Adrenal gland (tissue), 5 donors: Measurements from ENCODE around the gene ANAPC2.

Source experiments
- POLR2A ChIP-seq, 2 donors: fragments of 450-650 bp; IDR thresholded peaks; one replicate each; pipeline ENCODE4 v1.6.1; 2017; ENCODE audit warnings: antibody characterized with exemption in 2 of 2, mild to moderate bottlenecking in 2 of 2, moderate library complexity in 1 of 2
- TF ChIP-seq, protein P1 (sequence below), 6 experiments: fragments of 450-650 bp in 4 of 6; fragments of 200-600 bp in 2 of 6; sonication (generic) in 1 of 6; IDR thresholded peaks; 1 replicate in 5 of 6; 2 replicates in 1 of 6; pipeline versions ENCODE4 v1.5.1 to v1.8.0; 2016 to 2021; ENCODE audit warnings: antibody characterized with exemption in 6 of 6, mild to moderate bottlenecking in 2 of 6, moderate library complexity in 1 of 6
- donor health status: DM: no; HTN: no; CAD: no.

DNA sequence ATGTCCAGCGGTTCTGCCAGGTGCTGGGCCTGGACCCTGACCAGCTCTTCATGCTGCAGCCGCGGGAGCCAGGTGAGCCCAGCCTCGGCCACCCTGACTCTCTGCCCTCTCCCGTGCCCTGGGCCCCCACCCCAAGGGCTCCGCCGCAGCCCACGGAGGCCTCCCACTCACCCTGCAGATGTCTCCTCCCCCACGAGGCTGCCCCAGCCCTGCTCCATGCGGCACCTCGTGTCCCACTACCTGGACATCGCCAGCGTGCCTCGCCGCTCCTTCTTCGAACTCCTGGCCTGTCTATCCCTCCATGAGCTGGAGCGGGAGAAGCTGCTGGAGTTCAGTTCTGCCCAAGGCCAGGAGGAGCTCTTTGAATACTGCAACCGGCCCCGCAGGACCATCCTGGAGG, 26.3 kb upstream of the ANAPC2 start:
- no peak for TF ChIP-seq POLR2A (IDR thresholded peaks at IDR 0.05)
- TF ChIP-seq, protein P1, sequence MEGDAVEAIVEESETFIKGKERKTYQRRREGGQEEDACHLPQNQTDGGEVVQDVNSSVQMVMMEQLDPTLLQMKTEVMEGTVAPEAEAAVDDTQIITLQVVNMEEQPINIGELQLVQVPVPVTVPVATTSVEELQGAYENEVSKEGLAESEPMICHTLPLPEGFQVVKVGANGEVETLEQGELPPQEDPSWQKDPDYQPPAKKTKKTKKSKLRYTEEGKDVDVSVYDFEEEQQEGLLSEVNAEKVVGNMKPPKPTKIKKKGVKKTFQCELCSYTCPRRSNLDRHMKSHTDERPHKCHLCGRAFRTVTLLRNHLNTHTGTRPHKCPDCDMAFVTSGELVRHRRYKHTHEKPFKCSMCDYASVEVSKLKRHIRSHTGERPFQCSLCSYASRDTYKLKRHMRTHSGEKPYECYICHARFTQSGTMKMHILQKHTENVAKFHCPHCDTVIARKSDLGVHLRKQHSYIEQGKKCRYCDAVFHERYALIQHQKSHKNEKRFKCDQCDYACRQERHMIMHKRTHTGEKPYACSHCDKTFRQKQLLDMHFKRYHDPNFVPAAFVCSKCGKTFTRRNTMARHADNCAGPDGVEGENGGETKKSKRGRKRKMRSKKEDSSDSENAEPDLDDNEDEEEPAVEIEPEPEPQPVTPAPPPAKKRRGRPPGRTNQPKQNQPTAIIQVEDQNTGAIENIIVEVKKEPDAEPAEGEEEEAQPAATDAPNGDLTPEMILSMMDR (IDR thresholded peaks at IDR 0.05): no peak
